ENCODE measurements around the gene ASPSCR1. TPM values are rescaled to one million over a fixed set of nuclear protein-coding genes. Genes with fewer than 3 reads are reported as not detected.

Gene ASPSCR1
- polyA plus RNA-seq, 1 experiment = 15.4 TPM

DNA sequence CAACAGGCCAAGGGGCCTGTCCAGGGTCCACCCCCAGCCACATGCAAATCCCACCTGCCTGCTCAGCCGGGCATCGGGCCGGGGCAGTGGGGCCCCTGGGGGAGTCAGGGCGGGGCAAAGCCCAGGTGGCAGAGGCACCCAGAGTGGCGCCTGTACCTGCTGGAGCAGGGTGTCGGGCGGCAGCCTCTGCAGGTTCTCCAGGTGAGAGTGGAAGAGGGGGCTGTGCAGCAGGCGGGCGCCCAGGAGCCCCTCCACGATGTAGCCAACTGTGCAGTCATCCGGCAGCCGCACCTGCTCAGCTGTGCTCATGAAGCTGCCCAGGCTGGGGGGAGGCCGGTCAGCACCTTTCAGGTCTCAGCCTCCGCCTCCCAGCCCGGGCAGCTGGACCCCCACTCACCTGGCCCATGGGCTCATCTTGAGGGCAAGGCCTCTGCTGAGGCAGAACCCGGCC, 72.1 kb downstream of the ASPSCR1 start:
- Histone ChIP-seq H3K36me3 (ENCODE audit: control insufficient read depth, insufficient read depth, low read length) (peaks cover 29% of the 10 kb centered on the region), H3K27me3 (ENCODE audit: control insufficient read depth, insufficient read depth, low read length) (no peaks in the 10 kb centered on the region), H3K4me3 (ENCODE audit: low read depth, low read length) (no peak overlapping the region)
- ChIA-PET CTCF (interaction anchor here (1.6 to 2.9 kb wide), 2 partner anchors 12 to 27 kb away, joined by 7 to 23 read pairs; partner anchors contain the start of genes CENPX, DCXR and LRRC45), POLR2A (no interaction called here)
- DNase-seq (ENCODE audit: low read depth) = no peak
- TF ChIP-seq, protein P1, sequence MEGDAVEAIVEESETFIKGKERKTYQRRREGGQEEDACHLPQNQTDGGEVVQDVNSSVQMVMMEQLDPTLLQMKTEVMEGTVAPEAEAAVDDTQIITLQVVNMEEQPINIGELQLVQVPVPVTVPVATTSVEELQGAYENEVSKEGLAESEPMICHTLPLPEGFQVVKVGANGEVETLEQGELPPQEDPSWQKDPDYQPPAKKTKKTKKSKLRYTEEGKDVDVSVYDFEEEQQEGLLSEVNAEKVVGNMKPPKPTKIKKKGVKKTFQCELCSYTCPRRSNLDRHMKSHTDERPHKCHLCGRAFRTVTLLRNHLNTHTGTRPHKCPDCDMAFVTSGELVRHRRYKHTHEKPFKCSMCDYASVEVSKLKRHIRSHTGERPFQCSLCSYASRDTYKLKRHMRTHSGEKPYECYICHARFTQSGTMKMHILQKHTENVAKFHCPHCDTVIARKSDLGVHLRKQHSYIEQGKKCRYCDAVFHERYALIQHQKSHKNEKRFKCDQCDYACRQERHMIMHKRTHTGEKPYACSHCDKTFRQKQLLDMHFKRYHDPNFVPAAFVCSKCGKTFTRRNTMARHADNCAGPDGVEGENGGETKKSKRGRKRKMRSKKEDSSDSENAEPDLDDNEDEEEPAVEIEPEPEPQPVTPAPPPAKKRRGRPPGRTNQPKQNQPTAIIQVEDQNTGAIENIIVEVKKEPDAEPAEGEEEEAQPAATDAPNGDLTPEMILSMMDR (IDR thresholded peaks at IDR 0.05; ENCODE audit: insufficient read depth, low read depth, low read length) = no peak

DNA sequence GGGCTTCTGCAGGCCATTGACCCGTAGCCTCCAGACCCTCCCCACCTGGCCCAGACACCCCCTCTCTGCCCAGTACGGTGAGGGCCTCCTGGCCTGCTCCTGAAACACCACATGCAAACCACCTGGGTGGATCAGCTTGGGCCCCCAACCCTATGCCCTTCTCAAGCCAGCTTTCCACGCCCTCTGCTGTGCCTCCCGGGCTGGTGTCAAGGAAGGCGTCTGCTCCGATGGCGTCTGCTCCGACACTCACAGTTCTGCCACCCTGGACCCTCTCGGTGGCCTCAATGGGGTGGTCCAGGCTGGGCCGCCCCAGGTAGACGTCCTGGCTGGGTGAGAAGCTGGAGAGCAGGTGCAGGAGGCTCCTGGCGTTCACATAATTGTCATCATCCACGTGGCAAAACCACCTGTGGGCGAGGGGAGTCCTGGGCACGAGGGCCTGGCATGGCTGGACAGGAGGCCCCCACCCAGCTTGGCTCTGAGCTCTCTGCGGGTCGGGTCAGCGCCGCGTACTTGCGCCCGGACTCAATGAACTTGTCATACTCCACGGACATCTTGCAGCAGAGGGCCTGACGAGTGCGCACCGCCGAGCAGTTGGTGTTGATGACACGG, 72.8 kb downstream of the ASPSCR1 start:
- peaks cover 35% of the 10 kb centered on the region for H3K36me3 ChIP-seq (ENCODE audit: control insufficient read depth, insufficient read depth, low read length)

DNA sequence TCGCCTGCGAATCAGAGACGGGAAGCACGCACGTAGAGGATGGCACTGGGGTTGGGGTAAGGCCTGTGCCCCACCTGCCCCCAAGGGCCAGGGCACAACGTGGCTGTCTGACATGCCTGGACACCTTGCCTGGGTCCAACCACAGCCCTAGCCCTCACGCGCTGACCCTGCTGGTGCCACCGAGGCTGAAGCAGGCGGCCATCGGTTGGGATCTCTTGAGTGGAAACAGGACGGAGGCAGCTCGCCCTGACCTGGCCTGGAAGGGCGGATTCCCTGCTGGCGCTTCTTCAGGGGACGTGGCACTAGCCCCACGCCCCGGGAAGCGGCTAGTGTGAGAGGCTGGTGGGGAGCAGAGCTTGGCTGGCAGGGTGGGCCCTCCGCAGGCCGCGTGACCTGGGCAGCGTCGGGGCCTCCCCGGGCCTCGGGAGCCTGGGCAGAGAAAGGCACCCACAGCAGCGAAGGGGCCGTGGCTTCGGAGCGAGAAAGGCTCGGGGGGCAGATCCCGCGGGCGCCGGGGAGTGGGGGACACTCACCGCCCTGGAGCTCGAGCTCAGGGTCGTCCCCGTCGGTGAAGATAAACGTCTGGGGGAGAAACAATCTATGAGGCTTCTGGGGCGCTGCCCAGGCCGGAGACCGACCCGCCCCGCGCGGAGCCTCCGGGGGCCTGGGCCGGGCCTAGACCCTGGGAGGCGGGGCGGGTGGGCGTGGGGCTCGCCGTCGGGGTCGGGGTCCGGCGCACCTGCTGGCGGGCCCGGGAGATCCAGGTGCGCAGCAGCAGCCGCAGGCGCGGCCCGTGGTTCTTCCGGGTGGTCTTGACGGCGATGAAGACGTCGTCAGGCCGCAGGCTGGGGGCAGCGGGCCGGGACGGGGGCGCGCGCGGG, 73.6 kb downstream of the ASPSCR1 start:
- POLR2A ChIA-PET = interaction anchor here (0.6 kb wide), 1 partner anchor 105 kb away, joined by 8 read pairs; no protein-coding TSS in a partner anchor
- Histone ChIP-seq H3K36me3 (ENCODE audit: control insufficient read depth, insufficient read depth, low read length) (peaks cover 41% of the 10 kb centered on the region), H3K4me3 (ENCODE audit: low read depth, low read length) (peak overlapping the region; percentile 87), H3K27me3 (ENCODE audit: control insufficient read depth, insufficient read depth, low read length) (no peaks in the 10 kb centered on the region)
- TF ChIP-seq, protein P1 (IDR thresholded peaks at IDR 0.05; ENCODE audit: insufficient read depth, low read depth, low read length) = no peak
- DNase-seq (ENCODE audit: low read depth) = no peak
- CTCF ChIA-PET = interaction anchor here (1.5 to 2.9 kb wide), 4 partner anchors 14 to 91 kb away, joined by 7 to 23 read pairs (median 8); partner anchors contain the start of genes CENPX, DCXR, LRRC45 and RAC3

More for the DNA sequence above, 72.8 kb downstream of the ASPSCR1 start:
- DNase-seq (ENCODE audit: low read depth) = no peak
- ChIA-PET CTCF (interaction anchor here (1.5 to 2.9 kb wide), 4 partner anchors 13 to 90 kb away, joined by 7 to 23 read pairs (median 8); partner anchors contain the start of genes CENPX, DCXR, LRRC45 and RAC3), POLR2A (no interaction called here)
- TF ChIP-seq, protein P1 (IDR thresholded peaks at IDR 0.05; ENCODE audit: insufficient read depth, low read depth, low read length) = no peak
- Histone ChIP-seq H3K27me3 (ENCODE audit: control insufficient read depth, insufficient read depth, low read length) (no peaks in the 10 kb centered on the region), H3K4me3 (ENCODE audit: low read depth, low read length) (peak overlapping the region; percentile 87)

DNA sequence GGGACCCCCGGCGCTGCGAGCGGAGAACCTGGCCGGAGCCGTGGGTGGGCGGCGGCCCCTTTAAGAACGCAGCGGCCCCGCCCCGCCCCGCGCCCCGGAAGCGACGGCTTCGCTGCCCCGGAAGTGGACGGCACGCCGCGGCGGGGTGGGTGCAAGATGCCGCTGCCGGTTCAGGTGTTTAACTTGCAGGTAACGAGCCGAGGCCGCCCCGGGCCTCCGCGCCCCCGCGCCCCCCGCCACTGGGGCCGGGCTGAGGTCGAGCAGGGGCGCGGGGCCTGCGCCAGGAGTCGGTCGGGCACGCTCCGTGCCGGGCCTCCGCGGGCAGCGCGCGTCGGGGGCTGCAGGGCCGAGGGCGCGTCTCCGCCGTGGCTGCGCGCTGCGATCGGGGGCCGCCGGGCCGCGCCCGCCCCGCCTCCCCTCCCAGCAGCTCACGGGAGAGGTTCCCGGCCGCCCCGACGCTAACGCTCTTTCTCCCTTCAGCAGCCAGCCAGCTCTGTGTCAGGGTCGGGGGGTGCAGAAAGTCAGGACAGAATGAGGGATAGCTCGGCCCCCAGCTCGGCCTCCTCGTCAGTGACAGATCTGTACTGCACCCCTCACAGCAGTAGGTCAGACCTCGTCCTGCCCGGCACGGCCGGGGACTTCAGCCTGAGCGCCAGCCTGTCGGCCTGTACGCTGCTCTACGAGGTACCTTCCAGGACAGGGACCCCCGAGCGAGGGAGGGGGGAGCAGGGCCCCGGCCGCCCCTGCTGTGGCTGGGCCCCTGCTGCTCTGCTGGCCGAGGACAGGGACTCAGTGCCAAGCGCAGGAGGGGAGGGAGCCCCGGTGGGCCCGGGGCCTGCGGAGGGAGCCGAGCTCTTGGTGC, 74.6 kb downstream of the ASPSCR1 start, which contains the start of the genes GPS1 and RFNG:
Gene GPS1 (plus strand): TSS at position 123 of the 862 bp plus-strand sequence. CDS start 34 bp downstream, at position 157.
Gene RFNG (minus strand): TSS at position 36 of the 862 bp plus-strand sequence. CDS start 45 bp downstream, outside the sequence.
- DNase-seq (ENCODE audit: low read depth) = no peak
- TF ChIP-seq, protein P1 (IDR thresholded peaks at IDR 0.05; ENCODE audit: insufficient read depth, low read depth, low read length) = no peak
- peaks cover 51% of the 10 kb centered on the region for H3K36me3 ChIP-seq (ENCODE audit: control insufficient read depth, insufficient read depth, low read length)
- CTCF ChIA-PET = interaction anchor here (1.5 to 2.9 kb wide), 3 partner anchors 15 to 92 kb away, joined by 7 to 23 read pairs (median 10); partner anchors contain the start of genes DCXR and RAC3
- no peaks in the 10 kb centered on the region for H3K27me3 ChIP-seq (ENCODE audit: control insufficient read depth, insufficient read depth, low read length)
- H3K4me3 ChIP-seq (ENCODE audit: low read depth, low read length) = peak within 1 kb of the TSS; percentile 87
- POLR2A ChIA-PET = no interaction called here
